Natural killer cell treated with Interleukin-12 subunit alpha and Interleukin-12 subunit beta and Interleukin-15 and Interleukin-18, amount 100 ng/mL, for 72 hours (primary cell): ENCODE measurements around the gene BDKRB1. TPM values are rescaled to one million over a fixed set of nuclear protein-coding genes. Genes with fewer than 3 reads are reported as not detected.

Source experiments
- ATAC-seq, 2 donors: fragments of 150-1000 bp; cut with Tn5 transposase in 1 of 2; sonication (Bioruptor Pico), chemical (Tn5 transposase) in 1 of 2; 2 replicates each; pipeline ENCODE4 v1.10.0; 2021
- DNase-seq: peaks from one replicate; pipeline ENCODE4 v3.0.0; 2022; ENCODE audit warnings: low spot score
- H3K27ac Mint-ChIP-seq, 2 donors: 1 replicate in 1 of 2; 2 replicates in 1 of 2; pipeline ENCODE4 v1.8.0; 2022; ENCODE audit warnings: mixed read lengths in 2 of 2, mild to moderate bottlenecking in 1 of 2, moderate library complexity in 1 of 2
- H3K27me3 Mint-ChIP-seq, 2 donors: 1 replicate in 1 of 2; 2 replicates in 1 of 2; pipeline ENCODE4 v1.8.0; 2022; ENCODE audit warnings: mixed read lengths in 2 of 2
- H3K36me3 Mint-ChIP-seq: one replicate; pipeline ENCODE4 v1.8.0; 2022; ENCODE audit warnings: mixed read lengths
- H3K4me1 Mint-ChIP-seq, 2 donors: 1 replicate in 1 of 2; 2 replicates in 1 of 2; pipeline ENCODE4 v1.8.0; 2022; ENCODE audit warnings: low read depth in 2 of 2, mixed read lengths in 2 of 2, mild to moderate bottlenecking in 1 of 2
- H3K4me3 Mint-ChIP-seq: one replicate; pipeline ENCODE4 v1.8.0; 2022; ENCODE audit warnings: mixed read lengths
- H3K9me3 Mint-ChIP-seq: 2 replicates; pipeline ENCODE4 v1.8.0; 2022; ENCODE audit warnings: mixed read lengths
- total RNA-seq, 2 donors: library from RNA; stranded (reverse); gene quantifications; one replicate each; pipeline ENCODE4 v1.2.3, GENCODE V29; 2022

Gene BDKRB1
- total RNA-seq, 2 donors from 2014 or later = not detected

GRCh38 chr14:96224480-96225096, 31.4 kb upstream of the BDKRB1 start:
- Mint-ChIP-seq H3K36me3 (no peaks in the 10 kb centered on the region), H3K4me3 (no peak overlapping the region), H3K27ac (no peak overlapping the region), H3K9me3 (no peaks in the 10 kb centered on the region), H3K27me3 (peaks cover 6 to 11% of the 10 kb centered on the region in 2 donors), H3K4me1 (no peaks in the 10 kb centered on the region)
- DNase-seq (no peak), ATAC-seq (no peak)

GRCh38 chr14:96225213-96225612, 30.8 kb upstream of the BDKRB1 start:
- Mint-ChIP-seq H3K4me1 (no peaks in the 10 kb centered on the region), H3K9me3 (no peaks in the 10 kb centered on the region), H3K27me3 (peaks cover 6 to 11% of the 10 kb centered on the region in 2 donors), H3K4me3 (no peak overlapping the region), H3K27ac (no peak overlapping the region), H3K36me3 (no peaks in the 10 kb centered on the region)
- DNase-seq (no peak), ATAC-seq (no peak)

DNA sequence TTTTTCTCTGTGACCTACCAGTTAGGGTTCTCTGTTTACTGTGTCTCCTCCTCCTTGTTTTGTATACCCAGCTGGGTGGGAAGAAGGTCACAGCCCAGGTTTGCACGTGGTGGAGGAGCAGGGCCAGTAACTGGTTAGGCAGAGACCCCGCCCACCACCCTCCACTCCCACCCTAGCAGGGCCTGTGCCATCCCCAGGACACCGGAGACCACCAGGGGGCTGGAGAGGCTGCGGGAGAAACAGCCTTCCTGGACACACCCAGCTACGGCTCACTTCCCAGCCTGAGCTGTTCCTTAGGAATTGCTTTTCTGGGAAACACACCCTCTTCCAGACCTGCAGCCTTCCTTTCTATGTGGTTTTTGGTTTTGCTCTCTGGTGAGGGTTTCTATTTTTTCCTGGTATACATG, 30.3 kb upstream of the BDKRB1 start:
- no peaks in the 10 kb centered on the region for H3K4me1 Mint-ChIP-seq
- H3K27me3 Mint-ChIP-seq = peaks cover 6 to 11% of the 10 kb centered on the region in 2 donors
- ATAC-seq = no peak
- DNase-seq = no peak
- H3K9me3 Mint-ChIP-seq = no peaks in the 10 kb centered on the region
- no peak overlapping the region for H3K4me3 Mint-ChIP-seq
- no peak overlapping the region for H3K27ac Mint-ChIP-seq
- H3K36me3 Mint-ChIP-seq = no peaks in the 10 kb centered on the region

DNA sequence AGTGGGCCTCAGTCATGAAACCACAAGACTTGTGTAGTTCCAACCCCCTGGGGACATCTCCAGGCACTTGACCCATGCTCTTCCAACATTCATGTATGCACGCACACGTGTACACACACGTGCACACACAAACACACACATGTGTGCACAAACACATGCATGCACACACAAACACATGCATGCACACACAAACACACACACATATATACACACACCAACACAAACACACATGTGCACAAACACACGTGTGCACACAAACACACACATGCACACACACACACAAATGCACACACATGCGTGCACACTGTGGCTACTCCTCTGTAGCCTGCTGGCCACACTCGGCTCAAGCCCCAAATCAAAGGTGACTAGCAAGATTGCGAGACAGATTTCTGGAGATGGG, 28.6 kb upstream of the BDKRB1 start:
- peak in 1 of 2 donors; percentile 18 for ATAC-seq
- Mint-ChIP-seq H3K27me3 (peaks cover 6 to 11% of the 10 kb centered on the region in 2 donors), H3K36me3 (no peaks in the 10 kb centered on the region), H3K9me3 (no peaks in the 10 kb centered on the region), H3K4me1 (no peaks in the 10 kb centered on the region), H3K27ac (no peak overlapping the region), H3K4me3 (no peak overlapping the region)
- no peak for DNase-seq

DNA sequence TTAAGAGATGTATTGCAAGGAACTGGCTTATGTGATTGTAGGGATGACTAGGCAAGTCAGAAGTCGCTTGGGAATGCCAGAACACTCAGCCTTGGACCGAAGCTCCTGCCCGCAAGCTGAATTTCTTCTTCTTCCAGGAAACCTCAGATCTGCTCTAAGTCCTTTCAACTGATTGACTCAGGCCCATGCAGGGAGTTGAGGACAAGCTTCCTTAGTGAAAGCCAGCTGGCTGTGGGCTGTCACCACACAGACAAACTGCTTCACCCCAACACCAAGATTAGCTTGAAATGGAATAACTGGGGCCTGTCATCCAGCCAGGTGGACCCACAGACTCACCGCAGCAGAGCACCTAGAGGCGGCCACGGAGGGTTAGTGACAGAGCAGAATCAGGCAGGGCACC, 26.7 kb upstream of the BDKRB1 start:
- ATAC-seq (no peak), DNase-seq (no peak)
- Mint-ChIP-seq H3K4me1 (no peaks in the 10 kb centered on the region), H3K36me3 (no peaks in the 10 kb centered on the region), H3K9me3 (no peaks in the 10 kb centered on the region), H3K27ac (no peak overlapping the region), H3K27me3 (peaks cover 3% of the 10 kb centered on the region in 2 donors), H3K4me3 (no peak overlapping the region)

- Mint-ChIP-seq H3K27me3 (no peaks in the 10 kb centered on the region), H3K27ac (no peak overlapping the region), H3K9me3 (no peaks in the 10 kb centered on the region), H3K36me3 (no peaks in the 10 kb centered on the region), H3K4me3 (no peak overlapping the region), H3K4me1 (no peaks in the 10 kb centered on the region)
- ATAC-seq (no peak), DNase-seq (no peak)
Measured at GRCh38 chr14:96231056-96231455, 25.0 kb upstream of the BDKRB1 start.

DNA sequence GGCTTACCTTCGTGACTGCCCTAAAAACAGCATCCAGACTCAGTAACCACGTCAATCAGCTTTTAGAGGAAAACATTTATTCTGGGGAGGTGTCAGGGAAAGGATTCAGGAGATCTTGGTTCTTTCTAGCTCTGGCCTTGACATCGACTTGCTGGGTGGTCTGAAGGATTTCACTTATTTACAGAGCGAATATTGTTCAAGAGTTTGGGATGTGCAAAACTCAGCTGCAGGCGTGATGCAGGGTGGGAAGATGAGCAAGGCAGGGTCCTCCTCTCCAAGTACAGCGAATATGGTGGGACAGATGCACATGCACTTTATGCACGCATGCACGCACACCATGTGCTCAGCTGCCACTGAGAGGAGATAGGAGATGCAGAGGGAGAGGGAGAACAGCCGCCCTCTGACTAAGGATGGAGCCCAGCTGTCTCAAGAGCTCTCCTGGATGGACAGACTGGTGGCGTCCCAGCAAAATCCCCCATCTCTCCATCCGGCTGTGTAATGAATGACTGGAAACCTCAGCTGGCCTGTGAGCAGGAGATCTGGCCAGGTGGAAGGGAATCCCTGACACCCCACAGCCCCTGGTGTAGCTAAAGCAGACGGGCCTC, 24.4 kb upstream of the BDKRB1 start:
- Mint-ChIP-seq H3K9me3 (no peaks in the 10 kb centered on the region), H3K27me3 (no peaks in the 10 kb centered on the region), H3K4me3 (no peak overlapping the region), H3K4me1 (no peaks in the 10 kb centered on the region), H3K36me3 (no peaks in the 10 kb centered on the region), H3K27ac (no peak overlapping the region)
- DNase-seq (no peak), ATAC-seq (no peak)

GRCh38 chr14:96232506-96232905, 23.5 kb upstream of the BDKRB1 start:
- DNase-seq (no peak), ATAC-seq (no peak)
- H3K27me3 Mint-ChIP-seq = no peaks in the 10 kb centered on the region
- no peak overlapping the region for H3K4me3 Mint-ChIP-seq
- H3K9me3 Mint-ChIP-seq = no peaks in the 10 kb centered on the region
- no peaks in the 10 kb centered on the region for H3K4me1 Mint-ChIP-seq
- H3K27ac Mint-ChIP-seq = no peak overlapping the region
- H3K36me3 Mint-ChIP-seq = no peaks in the 10 kb centered on the region

DNA sequence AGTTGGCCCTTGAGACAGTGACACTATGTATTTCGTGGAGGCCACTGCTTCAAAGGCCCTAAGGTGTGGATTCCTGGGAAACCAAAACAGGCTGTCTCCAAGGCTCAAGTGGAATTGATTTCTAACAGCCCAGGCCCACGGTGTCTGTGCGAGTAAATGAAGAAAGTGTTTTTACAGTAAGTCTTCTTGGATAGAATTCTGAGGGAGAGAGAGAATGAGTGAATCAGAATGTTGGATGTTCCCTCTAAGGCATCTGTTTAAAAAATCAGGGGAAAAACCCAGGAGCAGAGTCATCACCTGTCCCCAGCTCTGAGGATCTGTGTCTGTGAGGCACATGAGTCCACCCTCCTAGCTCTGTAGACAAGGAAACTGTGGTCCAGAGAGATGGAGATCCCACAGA, 22.3 kb upstream of the BDKRB1 start:
- no peak overlapping the region for H3K4me3 Mint-ChIP-seq
- no peaks in the 10 kb centered on the region for H3K4me1 Mint-ChIP-seq

DNA sequence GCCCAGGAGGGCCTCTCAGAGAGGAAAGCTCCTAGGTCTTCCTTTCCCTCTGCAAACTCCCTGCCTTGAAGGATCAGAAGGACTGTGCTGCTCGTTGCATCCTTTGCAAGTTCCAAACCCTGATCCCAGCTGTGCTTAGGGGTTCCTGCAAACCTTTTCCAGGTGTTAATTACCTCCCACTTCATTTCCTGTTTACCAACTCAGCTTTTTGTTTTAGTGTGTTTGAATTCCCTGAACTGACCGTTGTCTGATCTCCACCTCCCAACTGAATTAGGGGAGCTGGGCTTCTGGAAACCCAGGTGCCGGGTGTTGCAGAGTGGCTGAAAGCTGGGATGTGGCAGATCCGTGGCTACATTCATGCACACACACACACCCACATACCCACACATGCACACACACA, 20.6 kb upstream of the BDKRB1 start:
- Mint-ChIP-seq H3K36me3 (no peaks in the 10 kb centered on the region), H3K4me1 (no peaks in the 10 kb centered on the region), H3K9me3 (no peaks in the 10 kb centered on the region), H3K4me3 (no peak overlapping the region), H3K27me3 (peaks cover 2 to 5% of the 10 kb centered on the region in 2 donors), H3K27ac (no peak overlapping the region)
- ATAC-seq = no peak
- DNase-seq = peak; percentile 13

More for the DNA sequence above, 22.3 kb upstream of the BDKRB1 start:
- Mint-ChIP-seq H3K9me3 (no peaks in the 10 kb centered on the region), H3K27me3 (no peaks in the 10 kb centered on the region), H3K36me3 (no peaks in the 10 kb centered on the region), H3K27ac (no peak overlapping the region)
- no peak for DNase-seq
- ATAC-seq = no peak

DNA sequence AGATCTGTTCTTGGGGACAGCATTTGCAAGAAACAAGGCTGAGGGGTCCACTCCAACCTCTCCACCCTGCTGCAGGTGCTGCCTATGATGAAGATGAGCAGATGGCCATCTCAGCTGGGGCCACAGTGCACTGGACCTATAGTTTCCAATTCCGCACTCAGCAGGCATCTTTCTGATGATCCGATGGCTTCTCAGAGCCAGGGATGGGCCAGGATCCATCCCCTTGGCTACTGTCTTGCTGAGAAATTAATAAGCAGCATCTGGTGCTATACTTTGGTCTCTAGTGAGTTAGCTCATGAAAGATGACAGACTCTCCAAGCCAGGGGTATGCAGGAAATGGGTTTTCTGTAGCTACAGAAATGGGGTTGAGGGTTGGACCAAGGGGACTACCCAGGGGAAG, 18.4 kb upstream of the BDKRB1 start:
- Mint-ChIP-seq H3K4me1 (no peaks in the 10 kb centered on the region), H3K9me3 (no peaks in the 10 kb centered on the region), H3K27me3 (peaks cover 5 to 12% of the 10 kb centered on the region in 2 donors), H3K27ac (no peak overlapping the region), H3K36me3 (no peaks in the 10 kb centered on the region), H3K4me3 (no peak overlapping the region)
- ATAC-seq (no peak), DNase-seq (peak; percentile 5)

DNA sequence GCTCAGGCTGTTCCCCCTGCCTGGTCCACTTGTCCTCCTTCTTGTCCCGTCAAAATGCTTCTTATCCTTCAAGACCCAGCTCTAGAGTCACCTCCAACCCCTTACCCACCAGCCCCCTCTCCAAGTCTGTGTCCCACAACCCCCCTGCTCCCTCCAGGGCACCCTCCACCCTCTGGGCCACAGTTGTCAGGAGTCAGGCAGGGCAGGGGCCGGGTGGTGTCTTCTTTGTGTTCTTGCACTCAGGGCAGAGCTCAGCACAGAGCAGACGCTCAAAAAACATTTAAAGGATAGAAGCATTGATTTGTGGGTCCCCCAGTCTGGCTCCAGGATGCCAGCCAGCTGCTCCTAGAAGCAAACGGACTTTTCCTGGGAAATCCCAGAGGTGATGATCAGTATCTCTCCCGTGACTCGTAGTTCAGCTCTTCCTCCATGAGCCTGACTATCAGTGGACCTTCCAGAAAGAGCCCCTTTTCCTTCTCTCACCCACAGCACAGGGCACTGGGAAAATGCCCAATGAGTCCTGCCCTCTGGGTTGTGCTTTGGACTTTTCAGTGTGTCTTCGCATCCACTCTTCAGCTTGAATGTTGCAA, 17.2 kb upstream of the BDKRB1 start:
- no peak overlapping the region for H3K4me3 Mint-ChIP-seq
- DNase-seq (peak; percentile 48), ATAC-seq (no peak)
- no peak overlapping the region for H3K27ac Mint-ChIP-seq
- H3K4me1 Mint-ChIP-seq = no peaks in the 10 kb centered on the region
- peaks cover 5 to 12% of the 10 kb centered on the region in 2 donors for H3K27me3 Mint-ChIP-seq
- H3K9me3 Mint-ChIP-seq = no peaks in the 10 kb centered on the region
- no peaks in the 10 kb centered on the region for H3K36me3 Mint-ChIP-seq

GRCh38 chr14:96239711-96240141, 16.3 kb upstream of the BDKRB1 start:
- no peaks in the 10 kb centered on the region for H3K36me3 Mint-ChIP-seq
- H3K27ac Mint-ChIP-seq = no peak overlapping the region
- peaks cover 5 to 12% of the 10 kb centered on the region in 2 donors for H3K27me3 Mint-ChIP-seq
- no peaks in the 10 kb centered on the region for H3K9me3 Mint-ChIP-seq
- peak; percentile 20 for DNase-seq
- H3K4me3 Mint-ChIP-seq = no peak overlapping the region
- ATAC-seq = no peak
- no peaks in the 10 kb centered on the region for H3K4me1 Mint-ChIP-seq

DNA sequence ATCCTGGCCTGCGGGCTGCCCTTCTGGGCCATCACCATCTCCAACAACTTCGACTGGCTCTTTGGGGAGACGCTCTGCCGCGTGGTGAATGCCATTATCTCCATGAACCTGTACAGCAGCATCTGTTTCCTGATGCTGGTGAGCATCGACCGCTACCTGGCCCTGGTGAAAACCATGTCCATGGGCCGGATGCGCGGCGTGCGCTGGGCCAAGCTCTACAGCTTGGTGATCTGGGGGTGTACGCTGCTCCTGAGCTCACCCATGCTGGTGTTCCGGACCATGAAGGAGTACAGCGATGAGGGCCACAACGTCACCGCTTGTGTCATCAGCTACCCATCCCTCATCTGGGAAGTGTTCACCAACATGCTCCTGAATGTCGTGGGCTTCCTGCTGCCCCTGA, 15.4 kb upstream of the BDKRB1 start:
- DNase-seq (peak; percentile 15), ATAC-seq (no peak)
- no peaks in the 10 kb centered on the region for H3K36me3 Mint-ChIP-seq
- H3K9me3 Mint-ChIP-seq = no peaks in the 10 kb centered on the region
- H3K4me3 Mint-ChIP-seq = no peak overlapping the region
- no peak overlapping the region for H3K27ac Mint-ChIP-seq
- H3K4me1 Mint-ChIP-seq = no peaks in the 10 kb centered on the region
- peaks cover 7 to 15% of the 10 kb centered on the region in 2 donors for H3K27me3 Mint-ChIP-seq
